Measurements from ENCODE around the gene IRGC.

- TF ChIP-seq FOXM1 (IDR thresholded peaks at IDR 0.05; ENCODE audit: borderline replicate concordance, low read depth), result no peak
- no peak for TF ChIP-seq RAD21 (IDR thresholded peaks at IDR 0.05; ENCODE audit: low read depth)
- TF ChIP-seq CEBPB (IDR thresholded peaks at IDR 0.05), result no peak
- TF ChIP-seq YY1 (IDR thresholded peaks at IDR 0.05; ENCODE audit: low read depth), result no peak
- no peak for TF ChIP-seq MAX (IDR thresholded peaks at IDR 0.05)
- no peak for TF ChIP-seq EP300 (IDR thresholded peaks at IDR 0.05; ENCODE audit: borderline replicate concordance)
- no peak for TF ChIP-seq CREB1 (IDR thresholded peaks at IDR 0.05; ENCODE audit: low read depth)
- TF ChIP-seq NFIC (IDR thresholded peaks at IDR 0.05), result no peak
- TF ChIP-seq TAF1 (IDR thresholded peaks at IDR 0.05; ENCODE audit: low read depth), result no peak
- no peak for TF ChIP-seq USF1 (IDR thresholded peaks at IDR 0.05)
- TF ChIP-seq TCF12 (IDR thresholded peaks at IDR 0.05; ENCODE audit: low read depth), result no peak
- TF ChIP-seq REST (IDR thresholded peaks at IDR 0.05; ENCODE audit: low read depth), result no peak
- TF ChIP-seq EGR1 (IDR thresholded peaks at IDR 0.05), result no peak
These were observed 36.5 kb downstream of the IRGC start for GRCh38 chr19:43752287-43752875.
